ENCODE data around the gene SMC5. TPM values are rescaled to one million over a fixed set of nuclear protein-coding genes. Genes with fewer than 3 reads are reported as not detected.

SMC5 gene
- total RNA-seq, 4 donors from 2014 or later, result 23.4 to 74.4 (median 39.7) TPM

DNA sequence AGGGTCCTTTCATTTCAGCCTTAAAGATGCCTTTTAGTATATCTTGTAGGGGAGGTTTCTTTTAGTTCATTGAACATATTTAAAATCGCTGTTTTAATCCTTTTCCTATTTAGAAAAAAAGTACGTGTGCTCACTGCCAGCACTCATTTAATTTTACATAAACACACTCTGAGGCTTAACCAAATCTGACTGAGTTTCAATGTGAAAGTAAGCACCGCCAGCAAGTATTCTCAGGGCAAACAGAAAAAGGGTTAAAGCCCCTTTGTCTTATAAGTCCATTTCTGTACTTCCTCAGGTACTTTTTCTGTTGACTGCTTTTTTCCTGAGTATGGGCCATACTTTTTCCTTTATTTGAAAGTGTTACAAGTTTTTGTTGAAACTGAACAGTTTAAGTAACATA lies 31.8 kb downstream of the SMC5 start:
- peaks cover 0 to 34% of the 10 kb centered on the region in 2 donors for H3K36me3 ChIP-seq
- peaks cover 0 to 5% (median 3%) of the 10 kb centered on the region in 3 donors for H3K9me3 ChIP-seq
- no peak for TF ChIP-seq EP300 (IDR thresholded peaks at IDR 0.05)
- no peak for TF ChIP-seq POLR2AphosphoS5 (IDR thresholded peaks at IDR 0.05)
- TF ChIP-seq, protein P1, sequence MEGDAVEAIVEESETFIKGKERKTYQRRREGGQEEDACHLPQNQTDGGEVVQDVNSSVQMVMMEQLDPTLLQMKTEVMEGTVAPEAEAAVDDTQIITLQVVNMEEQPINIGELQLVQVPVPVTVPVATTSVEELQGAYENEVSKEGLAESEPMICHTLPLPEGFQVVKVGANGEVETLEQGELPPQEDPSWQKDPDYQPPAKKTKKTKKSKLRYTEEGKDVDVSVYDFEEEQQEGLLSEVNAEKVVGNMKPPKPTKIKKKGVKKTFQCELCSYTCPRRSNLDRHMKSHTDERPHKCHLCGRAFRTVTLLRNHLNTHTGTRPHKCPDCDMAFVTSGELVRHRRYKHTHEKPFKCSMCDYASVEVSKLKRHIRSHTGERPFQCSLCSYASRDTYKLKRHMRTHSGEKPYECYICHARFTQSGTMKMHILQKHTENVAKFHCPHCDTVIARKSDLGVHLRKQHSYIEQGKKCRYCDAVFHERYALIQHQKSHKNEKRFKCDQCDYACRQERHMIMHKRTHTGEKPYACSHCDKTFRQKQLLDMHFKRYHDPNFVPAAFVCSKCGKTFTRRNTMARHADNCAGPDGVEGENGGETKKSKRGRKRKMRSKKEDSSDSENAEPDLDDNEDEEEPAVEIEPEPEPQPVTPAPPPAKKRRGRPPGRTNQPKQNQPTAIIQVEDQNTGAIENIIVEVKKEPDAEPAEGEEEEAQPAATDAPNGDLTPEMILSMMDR (IDR thresholded peaks at IDR 0.05), result no peak
- no peak for TF ChIP-seq POLR2A (IDR thresholded peaks at IDR 0.05)
- 31 to 66% methylated on average over 3 of the region's 3 CpGs for WGBS, 2 donors (ENCODE audit: low coverage in 1 of 2)
- H3K27me3 ChIP-seq, result no peaks in the 10 kb centered on the region
- peaks cover 0 to 16% (median 0%) of the 10 kb centered on the region in 3 donors for H3K4me1 ChIP-seq
- no peak overlapping the region for H3K27ac ChIP-seq
- no peak for ATAC-seq
- no peak overlapping the region for H3K4me3 ChIP-seq

DNA sequence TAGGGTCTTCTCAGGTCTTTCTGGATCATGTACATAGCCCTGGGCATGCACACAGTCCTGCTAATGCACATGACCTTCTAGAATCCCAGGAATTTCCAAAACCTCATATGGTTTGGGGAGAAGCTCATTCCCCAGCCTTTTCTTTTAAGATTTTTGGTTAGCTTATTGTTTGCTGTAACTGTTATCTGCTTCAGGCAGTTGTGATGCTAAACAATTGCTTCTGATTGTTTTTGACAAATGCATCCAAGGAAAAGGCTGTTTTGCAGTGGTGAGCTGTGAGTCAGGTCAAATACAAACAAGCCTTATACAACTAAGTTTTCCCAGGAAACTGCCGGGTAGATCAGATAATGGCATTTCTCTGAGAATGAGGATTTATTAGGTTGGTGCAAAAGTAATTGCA lies 32.7 kb downstream of the SMC5 start:
- TF ChIP-seq POLR2A (IDR thresholded peaks at IDR 0.05) (no peak), EP300 (IDR thresholded peaks at IDR 0.05) (no peak), POLR2AphosphoS5 (IDR thresholded peaks at IDR 0.05) (no peak)
- TF ChIP-seq, protein P1 (IDR thresholded peaks at IDR 0.05), result no peak
- Histone ChIP-seq H3K4me1 (peaks cover 0 to 11% (median 0%) of the 10 kb centered on the region in 3 donors), H3K27ac (no peak overlapping the region), H3K27me3 (no peaks in the 10 kb centered on the region), H3K36me3 (peaks cover 0 to 34% of the 10 kb centered on the region in 2 donors), H3K9me3 (peaks cover 0 to 5% (median 3%) of the 10 kb centered on the region in 3 donors), H3K4me3 (no peak overlapping the region)
- WGBS, 2 donors (ENCODE audit: low coverage in 1 of 2), result 71 to 100% methylated on average over 1 of the region's 1 CpG
- ATAC-seq, result no peak

DNA sequence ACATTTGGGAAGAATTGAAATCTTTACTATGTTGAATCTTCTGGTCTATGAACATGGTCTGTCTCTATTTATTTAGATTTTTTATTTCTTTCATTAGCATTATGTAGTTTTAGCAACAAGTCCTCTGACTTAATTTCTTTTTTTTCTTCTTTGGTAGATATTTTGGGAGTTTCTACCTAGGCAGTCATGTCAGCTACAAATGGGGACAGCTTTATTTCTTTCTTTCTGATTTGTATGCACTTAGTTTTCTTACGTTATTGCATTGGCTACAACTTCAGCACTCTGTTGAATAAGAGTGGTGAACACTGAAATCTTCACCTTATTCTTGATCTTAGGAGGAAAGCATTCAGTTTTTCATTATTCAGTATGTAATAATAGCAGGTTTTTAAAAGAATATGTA lies 33.5 kb downstream of the SMC5 start:
- no peaks in the 10 kb centered on the region for H3K27me3 ChIP-seq
- peaks cover 0 to 11% (median 0%) of the 10 kb centered on the region in 3 donors for H3K4me1 ChIP-seq
- H3K4me3 ChIP-seq, result no peak overlapping the region
- ATAC-seq, result no peak
- peaks cover 0 to 27% of the 10 kb centered on the region in 2 donors for H3K36me3 ChIP-seq
- TF ChIP-seq POLR2AphosphoS5 (IDR thresholded peaks at IDR 0.05) (no peak), EP300 (IDR thresholded peaks at IDR 0.05) (no peak), POLR2A (IDR thresholded peaks at IDR 0.05) (no peak)
- TF ChIP-seq, protein P1 (IDR thresholded peaks at IDR 0.05), result no peak
- H3K27ac ChIP-seq, result no peak overlapping the region
- WGBS, 2 donors (ENCODE audit: low coverage in 1 of 2), result 94% methylated on average over 1 of the region's 1 CpG; no CpG with 5 or more reads in 1 of the 2 donors
- peaks cover 0 to 5% (median 3%) of the 10 kb centered on the region in 3 donors for H3K9me3 ChIP-seq

DNA sequence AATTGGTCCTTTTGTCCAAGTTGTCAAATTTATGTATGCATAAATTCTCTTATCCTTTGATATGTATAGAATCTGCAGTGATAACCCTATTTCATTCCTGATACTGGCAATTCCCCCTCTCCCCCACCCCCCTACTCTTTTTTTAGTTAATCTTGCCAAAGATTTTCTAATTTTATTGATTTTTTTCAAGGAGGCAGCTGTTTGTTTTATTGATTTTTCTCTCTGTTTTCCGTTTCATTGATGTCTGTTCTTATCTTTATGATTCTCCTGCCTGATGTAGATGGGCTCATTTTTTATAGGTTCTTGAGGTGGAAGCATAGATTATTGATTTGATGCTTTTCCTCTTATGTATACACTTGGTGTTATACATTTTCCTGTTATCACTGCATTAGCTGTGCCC lies 34.4 kb downstream of the SMC5 start:
- WGBS, 2 donors (ENCODE audit: low coverage in 1 of 2), result 87 to 92% methylated on average over 1 of the region's 1 CpG
- no peak for ATAC-seq

DNA sequence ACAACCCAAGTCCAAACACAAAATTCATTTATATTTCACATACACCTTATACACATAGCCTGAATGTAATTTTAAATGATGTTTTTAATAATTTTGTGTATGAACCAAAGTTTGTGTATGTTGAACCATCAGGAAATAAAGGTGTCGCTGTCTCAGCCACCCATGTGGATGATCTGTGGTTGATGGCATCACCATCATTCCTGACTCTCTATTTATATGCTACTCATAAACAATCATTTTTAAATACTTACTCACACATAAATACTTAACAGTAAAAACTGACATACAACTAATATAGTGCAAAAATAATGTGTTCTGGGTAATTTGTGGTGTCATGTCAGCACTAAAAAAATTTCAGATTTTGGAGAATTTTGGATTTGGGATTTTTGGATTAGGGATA lies 38.4 kb downstream of the SMC5 start:
- 82 to 90% methylated on average over 1 of the region's 1 CpG for WGBS, 2 donors (ENCODE audit: low coverage in 1 of 2)
- no peak overlapping the region for H3K4me3 ChIP-seq
- H3K36me3 ChIP-seq, result peaks cover 0 to 48% of the 10 kb centered on the region in 2 donors
- no peak for ATAC-seq
- H3K27ac ChIP-seq, result no peak overlapping the region
- no peaks in the 10 kb centered on the region for H3K27me3 ChIP-seq
- TF ChIP-seq, protein P1 (IDR thresholded peaks at IDR 0.05), result no peak
- no peak for TF ChIP-seq POLR2A (IDR thresholded peaks at IDR 0.05)
- TF ChIP-seq POLR2AphosphoS5 (IDR thresholded peaks at IDR 0.05), result no peak
- no peak for TF ChIP-seq EP300 (IDR thresholded peaks at IDR 0.05)
- no peaks in the 10 kb centered on the region for H3K9me3 ChIP-seq
- H3K4me1 ChIP-seq, result no peaks in the 10 kb centered on the region

More for the DNA sequence above, 34.4 kb downstream of the SMC5 start:
- TF ChIP-seq, protein P1 (IDR thresholded peaks at IDR 0.05), result no peak
- Histone ChIP-seq H3K27ac (no peak overlapping the region), H3K9me3 (peaks cover 0 to 5% (median 3%) of the 10 kb centered on the region in 3 donors), H3K36me3 (peaks cover 0 to 25% of the 10 kb centered on the region in 2 donors), H3K4me3 (no peak overlapping the region), H3K4me1 (peaks cover 0 to 11% (median 0%) of the 10 kb centered on the region in 3 donors), H3K27me3 (no peaks in the 10 kb centered on the region)
